HG03571 (cell line): ENCODE data around the gene LDLRAD3.

Experiments
- ATAC-seq: cut with Tn5 transposase; IDR thresholded peaks from one replicate; pipeline ENCODE4 v1.9.1; 2021; ENCODE audit not compliant: unreplicated experiment

LDLRAD3 gene

GRCh38 chr11:35927104-35927503 is 16.8 kb upstream of the LDLRAD3 start:
- ATAC-seq: no peak

- ATAC-seq: no peak
Measured at GRCh38 chr11:35927682-35928081, 16.2 kb upstream of the LDLRAD3 start.

- ATAC-seq: no peak
Measured at GRCh38 chr11:35928688-35929395, 15.0 kb upstream of the LDLRAD3 start.

- no peak for ATAC-seq
Measured at GRCh38 chr11:35930466-35930865, 13.4 kb upstream of the LDLRAD3 start.

- ATAC-seq: no peak
Measured at GRCh38 chr11:35932121-35932520, 11.7 kb upstream of the LDLRAD3 start.

- no peak for ATAC-seq
Measured at GRCh38 chr11:35932681-35933319, 11.1 kb upstream of the LDLRAD3 start.

GRCh38 chr11:35933320-35933871 is 10.5 kb upstream of the LDLRAD3 start:
- no peak for ATAC-seq

- ATAC-seq: no peak
Measured at GRCh38 chr11:35934271-35934670, 9.6 kb upstream of the LDLRAD3 start.

- ATAC-seq: no peak
Measured at GRCh38 chr11:35934981-35935380, 8.9 kb upstream of the LDLRAD3 start.

- ATAC-seq: no peak
Measured at GRCh38 chr11:35935390-35935789, 8.5 kb upstream of the LDLRAD3 start.

GRCh38 chr11:35937111-35937510 is 6.8 kb upstream of the LDLRAD3 start:
- ATAC-seq: no peak

GRCh38 chr11:35937700-35938099 is 6.2 kb upstream of the LDLRAD3 start:
- ATAC-seq: no peak

GRCh38 chr11:35938231-35938630 is 5.6 kb upstream of the LDLRAD3 start:
- ATAC-seq: no peak

GRCh38 chr11:35943309-35943708 is 553 bp upstream of the LDLRAD3 start:
- ATAC-seq: no peak

GRCh38 chr11:35944503-35945136 is 758 bp downstream of the LDLRAD3 start:
- ATAC-seq: no peak

- no peak for ATAC-seq
Measured at GRCh38 chr11:35945137-35945518, 1.3 kb downstream of the LDLRAD3 start.

- no peak for ATAC-seq
Measured at GRCh38 chr11:35946766-35947165, 2.9 kb downstream of the LDLRAD3 start.

- ATAC-seq: no peak
Measured at GRCh38 chr11:35947437-35947836, 3.6 kb downstream of the LDLRAD3 start.

GRCh38 chr11:35949242-35949641 is 5.4 kb downstream of the LDLRAD3 start:
- no peak for ATAC-seq

GRCh38 chr11:35950082-35950481 is 6.2 kb downstream of the LDLRAD3 start:
- no peak for ATAC-seq

- no peak for ATAC-seq
Measured at GRCh38 chr11:35951680-35952079, 7.8 kb downstream of the LDLRAD3 start.
